Omental fat pad (tissue), 4 donors: ENCODE results near the gene GBX1. TPM values are rescaled to one million over a fixed set of nuclear protein-coding genes. Genes with fewer than 3 reads are reported as not detected.

ENCODE experiments used
- ATAC-seq: fragments of 150-250 bp; one replicate; pipeline ENCODE4 v1.9.1; 2016; ENCODE audit warnings: mild to moderate bottlenecking, moderate library complexity; ENCODE audit not compliant: low FRiP score
- DNase-seq: peaks from one replicate; pipeline ENCODE4 v3.0.0-alpha.2; 2019; ENCODE audit warnings: low spot score
- total RNA-seq, 4 donors: library from RNA; depleted of rRNA; stranded (reverse); fragments of >200 nt; gene quantifications; one replicate each; pipeline ENCODE4 v1.1.0, GENCODE V29; 2016
- TF ChIP-seq, protein P1 (sequence below), 3 donors: fragments of 450-650 bp; IDR thresholded peaks; one replicate each; pipeline ENCODE4 v1.5.1; 2016 to 2017; ENCODE audit warnings: antibody characterized with exemption in 3 of 3, mild to moderate bottlenecking in 3 of 3, moderate library complexity in 2 of 3

The GBX1 gene
- total RNA-seq, 4 donors from 2014 or later = not detected

DNA sequence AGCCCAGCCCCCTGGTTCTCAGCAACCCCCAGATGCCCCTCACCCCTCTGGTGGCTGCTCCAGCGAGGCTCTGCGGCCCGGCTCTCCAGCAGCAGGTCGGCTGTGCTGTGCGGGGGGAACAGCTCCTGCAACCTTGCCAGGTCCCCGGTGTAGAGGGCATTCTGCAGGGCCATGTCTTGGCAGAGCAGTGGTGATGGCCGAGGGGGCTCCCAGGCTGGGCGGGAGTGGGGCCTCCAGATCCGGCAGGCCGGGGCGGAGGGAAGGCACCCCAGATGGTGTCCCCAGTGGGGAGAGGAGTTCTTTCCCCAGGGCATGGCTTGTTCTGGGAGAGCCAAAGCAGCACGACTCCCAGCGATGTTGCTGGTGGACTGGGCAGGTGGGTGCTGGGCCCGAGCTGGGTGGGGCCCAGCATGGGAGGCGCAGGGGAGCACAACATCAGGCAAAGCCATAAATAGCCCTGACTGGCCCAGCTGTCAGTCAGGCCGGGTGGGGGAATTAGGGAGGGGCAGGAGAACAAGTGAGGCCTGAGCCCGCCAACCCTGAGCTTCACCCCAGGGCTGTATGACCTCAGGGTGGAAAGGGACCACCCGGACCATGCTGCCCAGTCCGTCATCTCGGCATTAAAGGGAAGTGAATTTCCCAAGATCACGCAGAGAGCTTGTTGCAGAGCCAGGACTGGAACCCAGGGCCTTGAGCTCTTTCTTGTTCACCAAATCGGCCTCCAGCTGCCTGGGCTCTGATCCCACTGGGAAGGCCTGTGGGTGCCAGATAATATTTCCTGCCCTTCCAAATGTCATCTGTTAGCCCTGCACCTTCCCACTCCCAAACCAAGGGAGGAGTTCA lies 20.1 kb upstream of the GBX1 start:
- TF ChIP-seq, protein P1, sequence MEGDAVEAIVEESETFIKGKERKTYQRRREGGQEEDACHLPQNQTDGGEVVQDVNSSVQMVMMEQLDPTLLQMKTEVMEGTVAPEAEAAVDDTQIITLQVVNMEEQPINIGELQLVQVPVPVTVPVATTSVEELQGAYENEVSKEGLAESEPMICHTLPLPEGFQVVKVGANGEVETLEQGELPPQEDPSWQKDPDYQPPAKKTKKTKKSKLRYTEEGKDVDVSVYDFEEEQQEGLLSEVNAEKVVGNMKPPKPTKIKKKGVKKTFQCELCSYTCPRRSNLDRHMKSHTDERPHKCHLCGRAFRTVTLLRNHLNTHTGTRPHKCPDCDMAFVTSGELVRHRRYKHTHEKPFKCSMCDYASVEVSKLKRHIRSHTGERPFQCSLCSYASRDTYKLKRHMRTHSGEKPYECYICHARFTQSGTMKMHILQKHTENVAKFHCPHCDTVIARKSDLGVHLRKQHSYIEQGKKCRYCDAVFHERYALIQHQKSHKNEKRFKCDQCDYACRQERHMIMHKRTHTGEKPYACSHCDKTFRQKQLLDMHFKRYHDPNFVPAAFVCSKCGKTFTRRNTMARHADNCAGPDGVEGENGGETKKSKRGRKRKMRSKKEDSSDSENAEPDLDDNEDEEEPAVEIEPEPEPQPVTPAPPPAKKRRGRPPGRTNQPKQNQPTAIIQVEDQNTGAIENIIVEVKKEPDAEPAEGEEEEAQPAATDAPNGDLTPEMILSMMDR (IDR thresholded peaks at IDR 0.05) = no peak
- ATAC-seq = no peak
- DNase-seq = no peak

DNA sequence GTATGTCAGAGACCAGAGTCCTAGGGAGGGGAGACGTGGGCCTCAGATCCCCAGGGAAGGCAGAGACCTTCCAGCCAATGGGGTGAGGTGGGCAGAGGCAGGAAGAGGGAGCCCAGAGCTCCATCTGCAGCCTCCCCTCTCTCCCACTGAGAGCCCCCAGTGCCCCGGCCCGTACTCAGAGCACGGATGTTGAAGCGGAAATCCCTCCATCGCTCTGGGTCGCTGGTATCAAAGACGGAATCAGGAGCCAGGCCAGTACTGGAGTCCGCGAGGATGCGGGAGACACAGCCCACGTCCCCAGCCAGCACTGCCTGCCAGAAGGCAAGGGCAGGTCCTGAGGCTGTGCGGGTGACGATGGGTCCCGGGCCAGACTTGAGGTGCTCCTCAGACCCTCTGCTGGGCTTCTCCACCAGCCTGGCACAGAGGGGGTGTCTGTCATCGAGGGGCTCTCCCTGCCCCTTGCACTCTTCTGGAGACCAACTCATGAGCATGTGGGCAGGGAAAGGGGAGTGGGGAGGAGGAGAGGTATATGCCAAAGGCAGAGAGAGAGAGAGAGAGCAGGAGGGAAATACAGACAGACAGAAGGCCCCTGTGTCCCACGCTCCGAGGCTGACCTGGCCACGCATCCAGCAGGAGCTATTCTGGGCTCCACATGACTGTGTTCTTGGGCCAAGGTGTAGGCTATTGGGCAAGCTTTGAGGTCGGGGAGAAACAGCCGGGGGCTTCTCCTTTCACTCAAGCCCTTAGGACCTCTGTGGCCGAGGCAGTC lies 19.3 kb upstream of the GBX1 start, which contains the start of gene ASB10:
ASB10 (minus strand) TSS at position 611 of the 769 bp plus-strand sequence; CDS start at position 491, 120 bp downstream.
- no peak for DNase-seq
- no peak for ATAC-seq

DNA sequence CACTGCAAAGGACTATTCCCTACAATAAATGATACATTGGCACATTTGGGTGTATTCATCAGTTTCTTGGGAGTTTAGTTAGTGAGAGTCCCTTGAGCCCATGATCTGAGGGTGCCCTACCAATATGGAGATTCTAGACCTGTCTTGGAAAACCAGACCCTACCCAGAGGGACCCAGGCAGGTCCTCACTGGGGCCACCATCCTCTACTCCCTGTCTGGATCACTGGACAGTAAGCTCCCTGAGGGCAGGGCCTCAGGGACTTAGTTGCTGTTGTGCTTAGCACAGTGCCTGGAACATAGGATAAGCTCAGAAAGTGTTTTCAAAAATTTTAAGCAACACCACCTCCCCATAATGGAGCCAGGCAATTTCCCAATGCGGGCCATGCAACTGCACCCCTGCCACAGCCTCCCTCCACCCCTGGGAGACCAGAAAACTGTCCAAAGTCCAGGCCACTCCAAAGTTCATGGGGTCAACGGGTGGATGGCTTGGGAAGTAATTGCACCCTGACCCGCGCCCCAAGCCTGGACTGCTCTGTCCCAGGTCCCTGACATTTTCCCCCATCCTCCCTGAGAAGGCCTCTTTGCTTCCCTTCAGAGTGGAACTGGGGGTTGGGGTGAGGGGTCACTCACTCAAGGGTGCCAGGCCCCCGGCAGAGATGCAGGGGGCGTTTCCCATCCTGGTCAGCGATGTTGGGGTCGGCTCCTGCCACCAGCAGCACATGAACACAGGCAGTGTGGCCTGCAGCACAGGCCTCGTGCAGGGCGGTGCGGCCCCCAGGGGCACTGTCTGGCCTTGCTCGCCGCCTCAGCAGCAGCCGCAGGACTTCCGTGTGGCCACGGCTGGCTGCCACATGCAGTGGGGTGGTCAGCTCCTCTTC lies 18.5 kb upstream of the GBX1 start:
- ATAC-seq (no peak), DNase-seq (no peak)
- TF ChIP-seq, protein P1 (IDR thresholded peaks at IDR 0.05) = no peak

More for the DNA sequence above, 19.3 kb upstream of the GBX1 start, which contains the start of gene ASB10:
- TF ChIP-seq, protein P1 (IDR thresholded peaks at IDR 0.05) = no peak

DNA sequence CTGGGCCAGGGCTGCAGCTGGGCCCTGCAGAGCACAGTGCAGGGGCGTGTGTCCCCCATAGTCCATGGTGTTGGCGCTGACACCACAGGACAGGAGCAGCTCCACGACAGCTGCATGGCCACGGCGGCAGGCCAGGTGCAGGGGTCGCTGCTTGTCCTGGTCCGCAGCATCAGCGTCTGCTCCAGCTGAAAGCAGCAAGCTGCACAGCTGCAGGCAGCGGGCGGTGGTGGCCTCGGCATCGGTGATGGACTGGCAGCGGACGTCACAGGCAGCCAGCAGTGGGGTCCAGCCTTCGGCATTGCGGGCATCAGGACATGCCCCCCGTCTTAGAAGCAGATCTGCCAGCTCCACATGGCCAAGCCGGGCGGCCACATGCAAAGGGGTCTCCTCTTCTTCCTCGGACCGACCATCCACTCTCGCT lies 13.5 kb upstream of the GBX1 start:
- TF ChIP-seq, protein P1 (IDR thresholded peaks at IDR 0.05) = no peak
- ATAC-seq = no peak
- no peak for DNase-seq

DNA sequence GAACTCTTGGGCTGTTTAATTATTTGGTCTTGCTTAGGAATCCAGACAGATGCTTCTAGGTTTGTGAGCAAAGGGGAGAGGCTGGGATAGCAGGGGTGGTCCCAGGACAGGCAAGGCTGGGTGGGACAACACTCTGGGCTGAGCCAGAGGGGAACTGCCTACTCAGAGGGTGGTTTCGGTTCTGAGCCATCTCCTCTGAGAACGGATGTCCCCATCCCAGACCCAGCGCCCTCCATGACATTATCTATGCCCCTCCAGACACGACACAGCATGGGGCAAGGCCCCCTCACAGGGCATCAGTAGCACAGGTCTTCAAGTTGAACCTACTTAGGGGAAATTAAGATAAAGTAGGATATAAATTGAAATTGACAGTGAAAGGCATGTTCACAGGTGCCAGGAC lies 12.5 kb upstream of the GBX1 start:
- TF ChIP-seq, protein P1 (IDR thresholded peaks at IDR 0.05) = no peak
- DNase-seq (no peak), ATAC-seq (no peak)

- TF ChIP-seq, protein P1 (IDR thresholded peaks at IDR 0.05) = no peak
- DNase-seq = no peak
- no peak for ATAC-seq
Measured at GRCh38 chr7:151179287-151179860, 11.9 kb upstream of the GBX1 start.
